Upper lobe of left lung (tissue), 4 donors: Measurements from ENCODE around the gene PPP1R10.

Experiments
- EP300 ChIP-seq, 4 donors: sonication (generic); formaldehyde crosslinking; IDR thresholded peaks; one replicate each; pipeline ENCODE4 v1.5.1; 2017; ENCODE audit warnings: antibody characterized with exemption in 4 of 4, control low read depth in 2 of 4
- POLR2A ChIP-seq, 4 donors: fragments of 450-650 bp; IDR thresholded peaks; one replicate each; pipeline ENCODE4 v1.5.1; 2016 to 2017; ENCODE audit warnings: antibody characterized with exemption in 4 of 4, mild to moderate bottlenecking in 2 of 4
- POLR2AphosphoS5 ChIP-seq, 2 donors: sonication (generic); formaldehyde crosslinking; IDR thresholded peaks; one replicate each; pipeline ENCODE4 v1.5.1; 2017; ENCODE audit warnings: antibody characterized with exemption in 2 of 2
- TF ChIP-seq, protein P1 (sequence below), 6 experiments: fragments of 450-650 bp in 4 of 6; fragments of 200-600 bp in 2 of 6; sonication (generic) in 2 of 6; IDR thresholded peaks; one replicate each; pipeline ENCODE4 v1.5.1; 2016 to 2019; ENCODE audit warnings: antibody characterized with exemption in 6 of 6

DNA sequence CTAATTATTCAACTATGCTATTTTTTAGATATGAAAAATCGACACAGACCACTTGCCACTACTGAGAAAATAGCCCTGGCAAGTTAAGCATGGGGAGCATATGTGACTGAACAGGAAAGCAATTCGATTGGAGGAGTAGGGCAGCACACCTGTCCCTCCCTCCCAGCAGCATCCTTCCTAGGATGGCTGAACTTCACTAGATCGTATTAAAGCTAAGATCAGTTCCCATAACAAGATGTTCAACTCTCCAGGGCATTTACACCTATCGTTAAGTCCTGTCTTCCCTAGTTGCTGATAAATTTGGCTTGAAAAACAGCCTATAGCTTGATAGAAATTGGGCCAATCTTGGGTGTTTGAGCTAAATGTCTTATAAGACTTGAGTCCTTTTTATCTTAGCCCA lies 7.0 kb downstream of the PPP1R10 start:
- TF ChIP-seq, protein P1, sequence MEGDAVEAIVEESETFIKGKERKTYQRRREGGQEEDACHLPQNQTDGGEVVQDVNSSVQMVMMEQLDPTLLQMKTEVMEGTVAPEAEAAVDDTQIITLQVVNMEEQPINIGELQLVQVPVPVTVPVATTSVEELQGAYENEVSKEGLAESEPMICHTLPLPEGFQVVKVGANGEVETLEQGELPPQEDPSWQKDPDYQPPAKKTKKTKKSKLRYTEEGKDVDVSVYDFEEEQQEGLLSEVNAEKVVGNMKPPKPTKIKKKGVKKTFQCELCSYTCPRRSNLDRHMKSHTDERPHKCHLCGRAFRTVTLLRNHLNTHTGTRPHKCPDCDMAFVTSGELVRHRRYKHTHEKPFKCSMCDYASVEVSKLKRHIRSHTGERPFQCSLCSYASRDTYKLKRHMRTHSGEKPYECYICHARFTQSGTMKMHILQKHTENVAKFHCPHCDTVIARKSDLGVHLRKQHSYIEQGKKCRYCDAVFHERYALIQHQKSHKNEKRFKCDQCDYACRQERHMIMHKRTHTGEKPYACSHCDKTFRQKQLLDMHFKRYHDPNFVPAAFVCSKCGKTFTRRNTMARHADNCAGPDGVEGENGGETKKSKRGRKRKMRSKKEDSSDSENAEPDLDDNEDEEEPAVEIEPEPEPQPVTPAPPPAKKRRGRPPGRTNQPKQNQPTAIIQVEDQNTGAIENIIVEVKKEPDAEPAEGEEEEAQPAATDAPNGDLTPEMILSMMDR (IDR thresholded peaks at IDR 0.05), result no peak
- TF ChIP-seq POLR2A (IDR thresholded peaks at IDR 0.05), result no peak
- TF ChIP-seq POLR2AphosphoS5 (IDR thresholded peaks at IDR 0.05), result no peak
- no peak for TF ChIP-seq EP300 (IDR thresholded peaks at IDR 0.05)
